ENCODE results near the gene EN1.
A peak's percentile ranks its signal among the peaks of the same experiment; 100 is the strongest.

The EN1 gene

DNA sequence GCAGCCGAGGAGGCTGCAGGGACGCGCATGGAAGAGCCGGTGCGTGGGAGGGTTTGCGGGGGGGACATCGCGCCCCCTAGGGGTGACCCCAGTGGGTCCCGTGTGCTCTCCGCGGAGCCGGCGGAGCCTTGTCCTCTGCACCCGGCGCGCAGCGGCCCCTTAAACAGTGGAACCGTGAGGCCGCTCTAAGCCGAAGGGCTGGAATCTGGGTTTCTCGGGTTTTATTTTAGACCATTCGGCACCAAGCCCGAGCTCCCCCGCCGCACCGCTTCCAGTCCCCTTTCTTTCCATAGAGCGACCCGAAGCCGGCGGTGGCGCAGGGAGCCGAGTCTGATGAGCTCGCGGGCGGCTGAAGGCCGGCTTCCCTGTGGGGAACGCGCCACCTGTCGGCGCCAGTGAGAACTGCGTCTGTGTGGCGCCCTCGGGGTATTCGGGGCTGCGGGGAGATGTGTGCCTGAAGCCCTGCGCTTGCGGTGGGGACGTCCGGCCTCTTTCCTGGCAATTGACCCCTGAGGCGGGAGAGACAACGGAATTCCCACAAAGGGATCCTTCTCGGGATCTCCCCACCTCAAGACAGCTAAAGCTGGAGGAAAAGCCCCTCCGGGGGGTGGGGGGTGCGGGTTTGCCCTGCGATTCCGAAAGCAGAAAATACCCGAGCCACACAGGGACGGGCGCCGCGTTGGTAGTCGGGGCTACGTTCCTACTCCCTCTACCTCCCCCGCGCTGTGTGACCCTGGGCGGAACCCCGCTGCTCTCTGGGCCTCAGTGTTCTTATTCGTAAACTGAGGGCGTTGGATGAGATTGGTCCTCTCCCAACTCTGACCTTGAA is 8.2 kb upstream of the EN1 start:
- DNase-seq (ENCODE audit: low read depth), result peak; percentile 74

DNA sequence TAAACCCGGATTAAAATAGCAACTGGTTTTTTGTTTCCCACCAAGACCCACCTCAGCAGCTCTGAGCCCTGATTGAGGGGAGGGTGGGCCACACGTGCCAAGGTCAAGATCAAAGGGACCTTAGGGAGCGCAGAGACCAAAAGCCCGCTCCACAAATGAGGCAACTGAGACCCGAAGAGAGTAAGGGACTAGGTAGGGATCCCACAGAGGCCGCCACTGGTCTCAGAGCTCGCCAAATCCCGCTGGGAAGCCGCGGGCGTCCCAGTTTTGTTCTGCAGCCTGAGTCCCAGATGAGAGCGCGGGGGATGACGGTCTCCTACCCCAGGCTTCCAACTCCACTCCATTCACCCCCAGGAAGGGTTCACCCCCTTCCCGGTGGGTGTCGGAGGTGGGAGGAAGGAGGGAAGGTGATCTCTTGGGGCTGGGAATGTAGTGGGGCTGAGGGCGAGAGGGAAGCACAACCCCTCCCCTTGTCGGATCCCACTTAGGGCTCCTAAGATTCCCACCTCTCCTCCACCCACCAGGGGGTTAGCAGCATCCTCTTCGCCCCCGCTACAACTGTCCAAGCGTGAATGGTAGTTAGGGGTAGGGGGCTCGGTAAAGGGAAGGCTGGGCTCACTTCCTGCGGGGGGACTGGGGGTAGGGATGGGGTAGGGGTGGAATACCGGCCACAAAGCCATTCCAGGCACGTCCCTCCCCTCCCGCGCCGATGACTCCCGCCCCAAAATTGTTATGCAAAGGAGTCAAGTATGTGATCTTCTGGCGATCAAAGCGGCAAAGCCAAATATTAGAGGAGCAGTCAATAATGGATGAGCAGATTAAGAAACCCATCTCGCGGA is 7.3 kb upstream of the EN1 start:
- no peak for DNase-seq (ENCODE audit: low read depth)

DNA sequence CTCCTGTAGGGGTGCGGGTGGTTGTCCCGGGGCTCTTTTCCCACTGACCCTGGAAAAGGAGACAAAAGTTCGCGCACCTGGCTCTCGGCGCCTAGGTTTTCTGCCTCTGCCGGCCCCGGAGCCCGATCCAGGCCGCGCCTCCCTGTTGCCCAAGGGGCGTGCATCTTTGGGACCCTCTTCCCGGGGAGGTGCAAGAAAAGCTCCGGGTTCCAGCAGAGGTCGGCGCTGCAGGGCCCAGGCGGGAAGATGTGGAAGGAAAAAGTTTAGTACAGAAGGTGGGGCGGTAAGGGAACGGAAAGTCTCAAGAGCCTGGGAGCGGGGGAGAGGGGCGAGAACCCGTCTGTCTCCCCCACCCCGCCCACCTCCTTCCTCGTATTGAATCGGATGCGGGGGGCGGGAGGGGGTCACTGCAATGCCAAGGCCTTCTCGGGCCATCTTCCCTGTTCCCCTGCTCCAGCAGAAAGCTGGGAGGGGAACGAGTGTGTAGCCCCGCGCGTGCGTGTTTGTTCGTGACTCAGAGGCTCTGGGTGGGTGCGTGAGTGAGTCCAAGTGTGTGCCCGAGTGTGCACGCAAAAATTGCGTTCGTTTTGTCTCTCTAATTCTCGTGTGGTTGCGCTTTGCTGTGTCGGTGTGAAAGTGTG is 6.3 kb upstream of the EN1 start:
- DNase-seq (ENCODE audit: low read depth), result no peak

DNA sequence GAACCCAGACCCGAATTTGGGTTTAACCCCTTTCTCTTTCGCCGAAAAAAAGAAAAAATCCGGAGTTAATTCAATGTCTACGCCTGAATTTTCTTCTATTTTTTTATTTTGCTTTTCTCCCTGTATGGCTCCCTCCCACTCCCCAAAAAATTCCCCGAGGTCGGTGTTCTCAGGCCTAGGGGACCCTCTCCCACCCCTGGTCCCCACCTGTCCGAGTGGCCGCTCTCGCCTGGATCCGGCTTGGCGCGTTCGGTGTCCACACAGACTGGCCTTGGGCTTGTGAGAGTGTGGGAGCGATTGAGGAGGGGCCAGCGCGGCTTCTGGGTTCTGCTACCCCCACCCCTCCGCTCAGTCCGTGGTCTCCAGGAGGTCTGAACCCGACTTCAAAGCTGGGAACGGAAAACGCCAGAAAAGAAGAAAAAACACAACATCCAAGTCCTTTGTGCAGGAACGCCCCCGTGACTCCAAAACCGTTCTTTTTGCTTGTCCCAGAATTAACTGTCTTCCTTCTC is 5.7 kb upstream of the EN1 start:
- no peak for DNase-seq (ENCODE audit: low read depth)

DNA sequence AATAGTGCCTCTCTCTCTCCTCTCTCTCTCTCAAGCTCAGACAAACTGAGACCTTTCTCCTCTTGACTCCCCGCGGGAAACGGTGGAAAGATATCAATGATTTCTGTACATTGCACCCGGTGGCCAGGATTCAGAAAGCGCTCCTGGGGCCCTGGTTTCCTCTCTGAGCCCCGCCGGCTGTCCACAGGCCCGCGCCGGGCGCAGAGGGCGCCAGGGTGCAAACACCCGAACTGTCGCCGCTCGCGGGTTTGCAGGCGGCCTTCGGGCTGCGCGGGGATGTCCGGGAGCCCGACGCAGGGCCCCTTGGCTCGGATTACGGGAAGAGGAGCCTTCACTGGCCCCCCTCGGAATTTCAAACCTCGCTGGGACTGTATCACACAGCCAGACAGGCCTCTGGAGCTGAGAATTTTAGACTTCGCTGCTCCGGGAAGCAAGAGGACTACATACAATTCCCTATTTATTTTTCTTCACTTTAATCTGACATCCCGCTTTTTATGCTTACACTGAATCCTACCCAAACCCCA is 5.2 kb upstream of the EN1 start:
- no peak for DNase-seq (ENCODE audit: low read depth)

DNA sequence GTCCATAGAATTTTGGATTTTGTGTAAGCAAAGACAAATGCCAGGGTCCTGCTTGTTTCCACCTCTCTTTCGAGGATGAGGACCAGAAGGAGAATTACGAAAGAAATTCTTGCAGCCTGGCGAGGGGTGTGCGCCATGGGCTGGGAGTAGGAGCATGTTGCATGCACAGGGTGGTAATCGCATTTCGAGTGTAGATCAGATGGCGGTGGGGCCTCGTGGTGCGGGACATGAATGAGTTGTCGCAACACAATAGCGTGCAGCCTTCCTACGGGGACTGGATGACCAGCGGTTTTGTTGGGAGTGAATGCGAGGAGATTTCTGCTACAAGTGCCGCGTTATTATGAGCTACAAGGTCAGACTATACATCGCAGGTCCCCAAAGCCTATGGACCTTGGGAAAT is 4.2 kb upstream of the EN1 start:
- DNase-seq (ENCODE audit: low read depth), result no peak

DNA sequence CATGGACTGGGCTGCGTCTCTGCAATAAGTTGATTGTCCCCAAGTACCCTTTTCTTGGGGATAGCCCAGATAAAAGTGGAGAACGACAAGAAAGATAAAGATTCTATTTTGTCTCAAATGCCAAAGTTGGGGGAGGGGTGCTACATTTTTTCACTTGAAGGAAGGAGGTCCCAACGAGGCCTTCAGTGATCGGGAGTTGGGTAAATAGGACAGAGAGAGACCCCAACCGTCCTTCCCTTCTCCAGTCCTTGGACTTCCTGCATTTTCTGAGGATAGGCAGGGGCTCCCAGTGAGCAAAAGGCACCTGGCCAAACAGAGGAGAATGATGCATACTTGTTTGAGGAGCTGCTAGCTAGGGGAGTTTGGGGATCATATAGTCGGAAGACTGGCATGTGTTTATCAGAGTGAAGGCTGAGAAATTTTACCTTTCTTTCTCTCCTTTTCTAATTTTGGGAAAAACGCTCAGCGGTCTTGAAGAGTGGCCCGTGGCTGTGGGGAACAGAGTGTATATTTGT is 3.5 kb upstream of the EN1 start:
- no peak for DNase-seq (ENCODE audit: low read depth)

DNA sequence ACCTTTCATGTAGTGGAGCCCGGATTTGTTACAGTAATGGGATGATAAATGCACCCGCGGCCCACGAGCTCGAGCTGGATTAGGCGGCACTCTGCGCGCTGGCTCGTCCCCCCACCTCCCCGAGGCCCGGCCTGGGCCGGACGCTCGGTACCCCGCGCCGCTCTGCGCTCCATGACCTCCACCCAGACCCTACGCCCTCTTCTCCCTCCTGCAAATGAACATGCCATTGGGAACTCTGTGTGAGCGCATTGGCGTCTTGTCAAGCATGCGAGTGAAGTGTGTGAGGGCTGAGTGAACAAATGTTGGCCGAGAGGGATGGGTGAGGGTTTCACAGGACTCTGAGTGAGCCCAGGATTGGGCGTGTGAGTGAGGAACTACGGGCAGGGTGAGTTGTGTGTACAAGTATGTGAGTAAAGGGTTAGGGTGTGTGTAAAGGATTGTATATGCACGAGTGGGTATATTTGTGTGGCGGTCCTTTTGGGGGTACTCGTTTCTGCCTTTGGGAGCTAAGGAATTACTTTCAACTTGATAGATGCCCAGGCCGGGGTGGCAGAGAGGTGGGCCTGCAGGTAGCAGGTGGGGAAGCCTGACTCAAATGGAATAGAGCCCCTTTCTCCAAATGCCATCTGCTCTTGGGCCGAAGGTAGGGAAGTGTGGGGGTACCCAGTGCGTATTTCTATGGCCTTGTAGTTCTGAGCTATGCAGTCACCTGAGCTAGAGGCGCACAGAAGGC is 2.9 kb upstream of the EN1 start:
- no peak for DNase-seq (ENCODE audit: low read depth)

DNA sequence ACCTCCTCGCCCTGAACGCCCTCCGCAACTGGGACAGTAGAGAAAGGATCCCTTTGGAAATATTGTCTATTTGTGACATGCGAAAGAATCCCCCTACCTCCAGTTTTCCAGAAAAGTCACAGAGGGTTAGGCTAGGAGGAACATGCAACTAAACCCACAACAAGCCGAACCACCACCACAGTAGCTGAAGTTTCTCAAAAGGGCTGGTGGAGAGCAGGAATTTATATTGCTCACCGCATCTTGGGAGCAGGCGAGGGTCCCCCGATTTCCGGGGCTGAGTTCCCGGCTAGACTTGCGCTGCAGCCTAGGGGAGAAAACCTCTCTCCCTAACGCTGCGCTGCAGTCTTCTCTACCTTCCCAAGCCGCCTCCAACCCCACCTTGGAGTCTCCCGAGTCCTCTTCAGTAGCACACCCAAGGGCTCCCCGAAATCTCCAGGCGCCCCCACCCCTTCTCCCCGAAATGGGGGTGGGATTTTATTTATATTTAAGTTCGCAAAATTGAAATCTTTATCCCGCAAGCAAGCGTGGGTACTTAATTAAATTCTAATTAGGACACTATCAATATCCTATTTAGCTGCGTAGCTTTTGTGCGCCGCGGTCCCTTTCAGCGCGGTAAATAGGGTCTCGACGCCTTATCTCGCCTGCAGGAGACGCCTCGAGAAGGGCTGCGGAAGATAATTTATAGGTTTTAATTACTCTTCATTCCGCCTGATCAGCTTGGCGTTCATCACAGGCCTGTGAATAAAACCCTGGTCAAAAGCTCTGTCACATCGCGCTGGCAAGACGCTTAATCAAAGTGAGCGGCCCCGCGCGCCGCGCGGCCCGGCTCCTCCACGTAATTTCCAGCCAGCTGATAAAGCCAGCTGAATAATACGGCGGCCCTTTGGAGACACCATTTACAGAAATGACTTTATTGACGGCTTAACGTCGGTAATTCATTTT is 2.0 kb upstream of the EN1 start:
- DNase-seq (ENCODE audit: low read depth), result no peak

DNA sequence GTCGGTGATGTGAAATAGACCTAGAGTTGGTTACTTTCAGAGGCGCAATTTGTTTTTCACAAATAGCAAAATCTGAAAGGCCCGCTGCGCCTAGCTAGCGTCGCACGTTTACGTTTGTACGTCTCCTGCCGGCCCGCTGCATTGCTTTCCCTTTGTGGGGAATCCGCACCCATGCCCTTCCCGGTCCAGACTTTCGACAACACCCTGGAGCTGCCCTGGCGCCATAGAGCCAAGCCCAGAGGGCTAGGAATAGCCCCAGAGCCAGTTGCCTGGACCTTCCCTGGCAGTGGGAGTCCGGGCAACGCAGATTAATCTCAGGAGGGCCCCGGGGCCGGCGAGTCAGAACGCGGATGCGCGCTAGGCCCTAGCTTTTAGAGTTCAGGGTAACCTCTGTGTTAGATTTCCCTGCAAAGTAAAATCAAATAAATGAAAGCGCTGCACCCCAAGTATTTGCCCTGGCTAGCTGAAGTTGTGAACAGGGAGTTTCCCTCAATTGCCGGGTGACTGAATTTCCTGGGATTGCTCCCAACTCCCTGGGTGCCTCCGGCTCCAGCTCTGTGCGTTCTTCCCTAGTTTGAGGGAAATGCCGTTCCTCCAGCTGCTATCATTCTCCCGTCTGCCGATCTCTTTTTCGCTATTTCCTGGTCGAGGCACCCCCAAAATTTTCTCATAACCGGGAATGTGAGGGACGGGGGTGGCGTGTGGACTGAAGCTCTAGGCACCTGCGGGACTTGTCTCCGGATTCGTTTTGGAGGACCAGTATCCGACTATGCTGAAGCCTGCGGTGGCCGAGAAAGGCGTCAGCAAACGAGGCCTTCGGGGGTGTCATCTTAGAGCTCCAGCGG is 1.2 kb upstream of the EN1 start:
- DNase-seq (ENCODE audit: low read depth), result no peak

DNA sequence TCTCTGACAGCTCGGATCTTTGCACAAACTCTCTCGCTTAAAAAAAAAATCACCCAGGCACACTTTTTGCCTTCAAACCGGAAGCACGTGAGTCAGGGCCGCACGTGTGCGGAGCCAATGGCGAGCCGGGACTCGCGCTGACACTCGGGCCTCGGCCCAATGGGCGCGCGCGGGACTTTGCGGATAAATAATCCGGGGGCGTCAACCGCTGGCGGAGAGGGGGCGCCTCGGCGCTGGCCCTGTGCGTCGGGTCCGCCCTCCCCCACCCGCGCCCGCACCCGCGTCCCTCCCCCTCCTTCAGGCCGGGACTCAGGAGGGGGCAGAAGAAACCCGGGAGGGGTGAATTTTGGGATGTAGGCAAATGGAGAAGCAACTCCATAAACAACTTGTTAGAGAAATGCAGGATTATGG is 319 bp upstream of the EN1 start:
- no peak for DNase-seq (ENCODE audit: low read depth)

DNA sequence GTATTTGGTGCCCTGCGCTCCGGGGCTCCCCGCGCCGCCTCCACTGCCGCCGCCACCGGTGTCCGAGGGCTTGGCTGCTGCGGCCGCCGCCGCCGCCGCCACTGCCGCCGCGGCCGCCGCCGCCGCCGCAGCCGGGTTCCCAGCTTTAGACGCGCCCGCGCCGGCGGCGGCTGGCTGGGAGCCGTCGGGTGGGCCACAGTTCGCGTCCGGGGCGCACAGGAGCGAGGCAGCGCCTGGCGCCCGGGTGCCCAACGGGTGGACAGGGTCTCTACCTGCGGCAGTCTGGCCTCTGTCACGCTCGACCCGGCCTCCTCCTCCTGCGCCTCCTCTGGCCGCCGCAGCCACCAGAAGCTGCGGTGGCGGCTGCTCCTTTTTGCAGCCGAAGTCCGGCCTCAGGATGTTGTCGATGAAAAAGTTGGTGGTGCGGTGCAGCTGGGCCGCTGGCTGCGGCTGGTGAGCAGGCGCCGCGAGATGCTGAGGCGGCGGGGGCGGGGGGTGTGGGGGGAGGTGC is 951 bp downstream of the EN1 start:
- DNase-seq (ENCODE audit: low read depth), result no peak

DNA sequence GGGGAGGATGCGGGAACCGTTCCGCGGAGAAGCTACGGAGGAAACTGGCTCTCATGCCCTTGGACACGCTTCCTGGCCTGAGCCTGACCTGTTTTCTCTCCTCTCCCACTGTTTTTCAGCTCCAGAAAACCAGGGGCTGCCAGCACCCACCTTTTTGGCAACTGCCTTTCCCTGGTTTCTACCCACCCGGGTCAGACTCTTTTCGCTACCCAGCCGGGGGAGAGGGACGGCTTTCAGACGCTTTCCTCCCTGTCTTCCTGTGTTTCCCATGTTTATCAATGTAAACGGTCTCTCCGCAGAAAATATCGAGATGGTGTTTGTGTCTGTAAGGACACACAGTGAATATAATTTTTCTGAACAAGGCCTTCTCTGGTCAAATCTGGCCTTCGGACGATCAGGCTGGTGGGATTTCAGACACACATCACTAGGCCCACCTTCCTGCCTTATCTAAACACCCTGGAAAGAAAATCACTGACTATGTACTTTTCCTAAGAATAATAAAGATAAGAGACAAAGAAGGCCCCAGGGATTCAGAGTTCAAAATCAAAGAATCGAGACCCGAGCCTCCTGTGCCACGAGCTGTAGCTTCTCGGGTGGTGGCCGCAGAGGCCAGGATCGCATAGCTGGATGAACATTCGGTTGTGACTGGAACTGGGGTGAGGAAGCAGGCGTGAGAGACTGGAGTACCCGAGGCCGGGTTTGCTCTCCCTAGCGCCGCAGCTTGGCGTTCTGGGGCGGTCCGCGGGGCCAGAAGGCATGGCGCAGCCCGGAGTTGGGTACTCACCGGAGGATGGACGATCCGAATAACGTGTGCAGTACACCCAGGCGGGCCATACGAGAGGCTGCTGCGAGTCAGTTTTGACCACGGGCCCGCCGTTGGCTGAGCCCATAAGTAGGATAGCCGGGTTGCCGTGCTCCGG is 1.7 kb downstream of the EN1 start:
- DNase-seq (ENCODE audit: low read depth), result no peak

DNA sequence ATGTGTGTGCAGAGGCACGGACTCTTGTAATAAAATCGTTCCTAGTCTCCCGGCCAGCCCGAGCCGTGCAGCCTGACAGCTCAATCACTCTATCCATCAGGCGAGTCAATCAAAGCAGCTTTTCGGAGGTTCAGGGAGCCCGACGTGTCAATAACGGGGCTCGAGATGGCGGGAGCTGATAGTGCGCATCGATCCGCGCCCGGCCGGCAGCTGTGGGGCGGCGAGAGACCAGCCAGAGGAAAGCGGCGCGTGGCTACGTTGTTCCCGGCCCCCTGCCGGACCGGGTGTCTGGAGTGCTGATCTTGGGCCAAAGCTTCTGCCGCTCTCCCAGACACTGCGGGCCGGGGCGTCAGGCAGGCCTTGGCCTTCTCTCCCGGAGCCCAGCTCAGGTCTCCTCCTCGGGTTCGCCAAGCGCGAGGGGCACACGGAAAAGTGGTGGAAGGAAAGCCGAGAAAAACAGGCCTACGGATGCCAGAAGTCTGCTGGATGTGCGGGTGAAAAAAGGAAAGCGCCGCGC is 2.4 kb downstream of the EN1 start:
- DNase-seq (ENCODE audit: low read depth), result no peak

DNA sequence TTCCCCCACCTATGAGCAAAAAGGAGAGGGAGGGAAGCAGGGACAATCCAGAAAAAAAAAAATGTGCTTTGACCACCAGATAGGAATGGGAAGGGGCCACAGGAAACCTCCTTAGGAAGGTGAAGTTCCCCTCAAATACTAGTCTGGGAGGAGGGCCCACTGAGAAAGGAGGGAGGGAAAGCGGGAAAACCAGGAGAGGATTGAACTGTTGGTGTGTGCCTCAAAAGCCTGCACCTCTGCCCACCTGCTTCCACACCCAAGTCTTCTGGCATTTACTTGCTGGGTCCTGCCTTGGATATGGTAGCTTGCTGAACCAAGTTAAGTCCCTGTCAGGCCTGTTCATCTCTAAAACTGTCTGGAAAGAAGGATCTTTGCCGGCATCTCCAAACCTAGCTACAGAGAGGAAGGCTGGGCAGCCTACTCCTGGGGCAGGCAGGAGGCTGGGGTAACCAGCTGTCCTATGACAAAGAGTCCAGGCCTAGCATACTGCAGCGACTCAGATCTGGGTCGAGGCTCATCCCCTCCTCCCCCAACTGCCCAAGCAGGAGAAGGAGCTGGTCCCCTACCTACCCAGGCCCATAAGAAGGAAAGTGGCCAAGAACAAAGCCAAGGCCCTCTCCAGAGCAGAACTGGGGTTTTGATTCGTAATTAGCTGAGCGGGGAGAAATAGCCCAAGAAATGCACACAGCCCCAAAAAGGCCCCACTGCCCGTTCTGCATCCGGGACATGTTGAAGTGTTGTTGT is 3.0 kb downstream of the EN1 start:
- no peak for DNase-seq (ENCODE audit: low read depth)

DNA sequence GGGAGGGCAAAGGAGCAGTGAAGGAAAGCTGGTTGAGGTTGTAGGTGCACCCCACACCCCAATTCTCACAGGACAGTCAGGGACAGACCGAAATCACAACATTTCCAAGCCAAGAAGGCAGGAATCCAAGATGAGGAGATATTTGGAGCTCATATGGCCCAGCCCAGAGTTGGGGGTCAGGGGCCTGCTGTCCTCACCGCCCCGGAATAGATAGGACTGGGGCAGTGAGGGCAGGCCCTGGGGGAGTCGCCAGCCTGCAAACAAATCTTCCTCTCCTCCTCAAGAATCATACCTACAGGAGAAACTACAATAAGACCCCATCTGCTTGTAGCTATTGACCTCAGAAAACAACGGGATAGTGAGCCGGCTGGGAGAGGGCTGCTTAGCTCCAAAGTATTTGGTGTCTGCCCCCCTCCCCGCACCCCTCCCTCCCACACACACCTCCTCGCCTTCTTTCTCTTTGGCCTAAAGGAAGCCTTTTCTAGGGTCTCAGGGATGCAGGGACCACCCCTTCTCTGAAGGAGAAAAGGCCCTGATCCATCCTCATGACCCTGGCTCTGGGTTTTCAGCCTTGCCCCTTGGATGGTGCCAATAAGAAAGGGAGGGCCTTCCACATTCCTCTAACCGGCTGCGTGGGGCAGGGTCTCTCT is 3.8 kb downstream of the EN1 start:
- no peak for DNase-seq (ENCODE audit: low read depth)

Measured in stimulated activated CD8-positive, alpha-beta memory T cell treated with anti-CD3 and anti-CD28 coated beads, Interleukin-7, amount 100 ng/mL, for 24 hours (primary cell).